Gastrocnemius medialis (tissue), 4 donors: Measurements from ENCODE around the gene CLEC18B.

Source experiments
- POLR2A ChIP-seq, 2 donors: fragments of 450-650 bp; IDR thresholded peaks; one replicate each; pipeline ENCODE4 v1.6.1; 2017; ENCODE audit warnings: antibody characterized with exemption in 2 of 2, mild to moderate bottlenecking in 2 of 2, moderate library complexity in 2 of 2
- TF ChIP-seq, protein P1 (sequence below), 5 experiments: fragments of 450-650 bp in 3 of 5; fragments of 200-600 bp in 2 of 5; sonication (generic) in 2 of 5; IDR thresholded peaks in 4 of 5; conservative IDR thresholded peaks in 1 of 5; 1 replicate in 4 of 5; 2 replicates in 1 of 5; pipeline ENCODE4 v1.5.1; 2016 to 2019; ENCODE audit warnings: antibody characterized with exemption in 5 of 5, mild to moderate bottlenecking in 3 of 5, moderate library complexity in 3 of 5

DNA sequence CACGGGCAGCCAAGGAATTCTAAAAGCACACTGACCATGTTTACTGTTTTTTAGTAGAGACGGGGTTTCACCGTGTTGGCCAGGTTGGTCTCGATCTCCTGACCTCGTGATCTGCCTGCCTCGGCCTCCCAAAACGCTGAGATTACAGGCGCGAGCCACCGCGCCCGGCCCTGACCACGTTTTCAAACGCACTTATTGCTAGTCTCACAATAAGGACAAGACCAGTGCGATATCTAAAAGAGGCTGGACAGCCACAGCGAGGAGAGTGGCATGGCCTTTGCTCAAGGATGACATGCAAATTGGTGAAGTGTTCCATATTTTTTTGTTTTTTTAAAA, 35.0 kb upstream of the CLEC18B start:
- TF ChIP-seq, protein P1, sequence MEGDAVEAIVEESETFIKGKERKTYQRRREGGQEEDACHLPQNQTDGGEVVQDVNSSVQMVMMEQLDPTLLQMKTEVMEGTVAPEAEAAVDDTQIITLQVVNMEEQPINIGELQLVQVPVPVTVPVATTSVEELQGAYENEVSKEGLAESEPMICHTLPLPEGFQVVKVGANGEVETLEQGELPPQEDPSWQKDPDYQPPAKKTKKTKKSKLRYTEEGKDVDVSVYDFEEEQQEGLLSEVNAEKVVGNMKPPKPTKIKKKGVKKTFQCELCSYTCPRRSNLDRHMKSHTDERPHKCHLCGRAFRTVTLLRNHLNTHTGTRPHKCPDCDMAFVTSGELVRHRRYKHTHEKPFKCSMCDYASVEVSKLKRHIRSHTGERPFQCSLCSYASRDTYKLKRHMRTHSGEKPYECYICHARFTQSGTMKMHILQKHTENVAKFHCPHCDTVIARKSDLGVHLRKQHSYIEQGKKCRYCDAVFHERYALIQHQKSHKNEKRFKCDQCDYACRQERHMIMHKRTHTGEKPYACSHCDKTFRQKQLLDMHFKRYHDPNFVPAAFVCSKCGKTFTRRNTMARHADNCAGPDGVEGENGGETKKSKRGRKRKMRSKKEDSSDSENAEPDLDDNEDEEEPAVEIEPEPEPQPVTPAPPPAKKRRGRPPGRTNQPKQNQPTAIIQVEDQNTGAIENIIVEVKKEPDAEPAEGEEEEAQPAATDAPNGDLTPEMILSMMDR (IDR thresholded peaks at IDR 0.05 in 4 of 5, conservative IDR thresholded peaks at IDR 0.05 in 1 of 5) = no peak
- no peak for TF ChIP-seq POLR2A (IDR thresholded peaks at IDR 0.05)
